ENCODE measurements around the gene AMPD3. TPM values are rescaled to one million over a fixed set of nuclear protein-coding genes. Genes with fewer than 3 reads are reported as not detected.

AMPD3 gene
- total and polyA plus RNA-seq, 2 of the 13 experiments (the other 11 are each of a cell fraction or from before 2014, with no cell fraction given): 0.33 to 2.3 TPM

DNA sequence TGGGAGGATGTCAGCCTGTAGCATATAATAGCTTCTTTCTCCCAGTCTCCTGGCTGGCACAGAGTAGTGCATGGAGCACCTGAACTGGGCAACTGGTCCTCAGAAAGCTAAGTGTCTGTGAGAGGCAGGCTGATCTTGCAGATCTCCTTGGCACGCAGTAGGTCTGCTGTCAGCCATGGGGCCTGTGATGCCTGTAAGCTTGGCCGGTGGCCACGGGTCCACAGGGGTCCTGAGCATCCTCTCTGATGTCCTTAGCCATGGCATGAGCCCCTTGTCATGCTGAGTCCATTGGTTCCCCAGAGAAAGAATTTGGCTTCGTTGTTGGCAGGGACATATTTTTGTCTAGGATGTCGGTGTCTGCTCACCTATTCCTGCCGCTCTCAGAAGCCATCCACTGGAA is 25.0 kb downstream of the AMPD3 start (continued):
- TF ChIP-seq, protein P1, sequence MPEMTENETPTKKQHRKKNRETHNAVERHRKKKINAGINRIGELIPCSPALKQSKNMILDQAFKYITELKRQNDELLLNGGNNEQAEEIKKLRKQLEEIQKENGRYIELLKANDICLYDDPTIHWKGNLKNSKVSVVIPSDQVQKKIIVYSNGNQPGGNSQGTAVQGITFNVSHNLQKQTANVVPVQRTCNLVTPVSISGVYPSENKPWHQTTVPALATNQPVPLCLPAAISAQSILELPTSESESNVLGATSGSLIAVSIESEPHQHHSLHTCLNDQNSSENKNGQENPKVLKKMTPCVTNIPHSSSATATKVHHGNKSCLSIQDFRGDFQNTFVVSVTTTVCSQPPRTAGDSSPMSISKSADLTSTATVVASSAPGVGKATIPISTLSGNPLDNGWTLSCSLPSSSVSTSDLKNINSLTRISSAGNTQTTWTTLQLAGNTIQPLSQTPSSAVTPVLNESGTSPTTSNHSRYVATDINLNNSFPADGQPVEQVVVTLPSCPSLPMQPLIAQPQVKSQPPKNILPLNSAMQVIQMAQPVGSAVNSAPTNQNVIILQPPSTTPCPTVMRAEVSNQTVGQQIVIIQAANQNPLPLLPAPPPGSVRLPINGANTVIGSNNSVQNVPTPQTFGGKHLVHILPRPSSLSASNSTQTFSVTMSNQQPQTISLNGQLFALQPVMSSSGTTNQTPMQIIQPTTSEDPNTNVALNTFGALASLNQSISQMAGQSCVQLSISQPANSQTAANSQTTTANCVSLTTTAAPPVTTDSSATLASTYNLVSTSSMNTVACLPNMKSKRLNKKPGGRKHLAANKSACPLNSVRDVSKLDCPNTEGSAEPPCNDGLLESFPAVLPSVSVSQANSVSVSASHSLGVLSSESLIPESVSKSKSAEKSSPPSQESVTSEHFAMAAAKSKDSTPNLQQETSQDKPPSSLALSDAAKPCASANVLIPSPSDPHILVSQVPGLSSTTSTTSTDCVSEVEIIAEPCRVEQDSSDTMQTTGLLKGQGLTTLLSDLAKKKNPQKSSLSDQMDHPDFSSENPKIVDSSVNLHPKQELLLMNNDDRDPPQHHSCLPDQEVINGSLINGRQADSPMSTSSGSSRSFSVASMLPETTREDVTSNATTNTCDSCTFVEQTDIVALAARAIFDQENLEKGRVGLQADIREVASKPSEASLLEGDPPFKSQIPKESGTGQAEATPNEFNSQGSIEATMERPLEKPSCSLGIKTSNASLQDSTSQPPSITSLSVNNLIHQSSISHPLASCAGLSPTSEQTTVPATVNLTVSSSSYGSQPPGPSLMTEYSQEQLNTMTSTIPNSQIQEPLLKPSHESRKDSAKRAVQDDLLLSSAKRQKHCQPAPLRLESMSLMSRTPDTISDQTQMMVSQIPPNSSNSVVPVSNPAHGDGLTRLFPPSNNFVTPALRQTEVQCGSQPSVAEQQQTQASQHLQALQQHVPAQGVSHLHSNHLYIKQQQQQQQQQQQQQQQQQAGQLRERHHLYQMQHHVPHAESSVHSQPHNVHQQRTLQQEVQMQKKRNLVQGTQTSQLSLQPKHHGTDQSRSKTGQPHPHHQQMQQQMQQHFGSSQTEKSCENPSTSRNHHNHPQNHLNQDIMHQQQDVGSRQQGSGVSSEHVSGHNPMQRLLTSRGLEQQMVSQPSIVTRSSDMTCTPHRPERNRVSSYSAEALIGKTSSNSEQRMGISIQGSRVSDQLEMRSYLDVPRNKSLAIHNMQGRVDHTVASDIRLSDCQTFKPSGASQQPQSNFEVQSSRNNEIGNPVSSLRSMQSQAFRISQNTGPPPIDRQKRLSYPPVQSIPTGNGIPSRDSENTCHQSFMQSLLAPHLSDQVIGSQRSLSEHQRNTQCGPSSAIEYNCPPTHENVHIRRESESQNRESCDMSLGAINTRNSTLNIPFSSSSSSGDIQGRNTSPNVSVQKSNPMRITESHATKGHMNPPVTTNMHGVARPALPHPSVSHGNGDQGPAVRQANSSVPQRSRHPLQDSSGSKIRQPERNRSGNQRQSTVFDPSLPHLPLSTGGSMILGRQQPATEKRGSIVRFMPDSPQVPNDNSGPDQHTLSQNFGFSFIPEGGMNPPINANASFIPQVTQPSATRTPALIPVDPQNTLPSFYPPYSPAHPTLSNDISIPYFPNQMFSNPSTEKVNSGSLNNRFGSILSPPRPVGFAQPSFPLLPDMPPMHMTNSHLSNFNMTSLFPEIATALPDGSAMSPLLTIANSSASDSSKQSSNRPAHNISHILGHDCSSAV (CRISPR knock-in tag; IDR thresholded peaks at IDR 0.05; ENCODE audit: borderline replicate concordance): no peak
- TF ChIP-seq, protein P2, sequence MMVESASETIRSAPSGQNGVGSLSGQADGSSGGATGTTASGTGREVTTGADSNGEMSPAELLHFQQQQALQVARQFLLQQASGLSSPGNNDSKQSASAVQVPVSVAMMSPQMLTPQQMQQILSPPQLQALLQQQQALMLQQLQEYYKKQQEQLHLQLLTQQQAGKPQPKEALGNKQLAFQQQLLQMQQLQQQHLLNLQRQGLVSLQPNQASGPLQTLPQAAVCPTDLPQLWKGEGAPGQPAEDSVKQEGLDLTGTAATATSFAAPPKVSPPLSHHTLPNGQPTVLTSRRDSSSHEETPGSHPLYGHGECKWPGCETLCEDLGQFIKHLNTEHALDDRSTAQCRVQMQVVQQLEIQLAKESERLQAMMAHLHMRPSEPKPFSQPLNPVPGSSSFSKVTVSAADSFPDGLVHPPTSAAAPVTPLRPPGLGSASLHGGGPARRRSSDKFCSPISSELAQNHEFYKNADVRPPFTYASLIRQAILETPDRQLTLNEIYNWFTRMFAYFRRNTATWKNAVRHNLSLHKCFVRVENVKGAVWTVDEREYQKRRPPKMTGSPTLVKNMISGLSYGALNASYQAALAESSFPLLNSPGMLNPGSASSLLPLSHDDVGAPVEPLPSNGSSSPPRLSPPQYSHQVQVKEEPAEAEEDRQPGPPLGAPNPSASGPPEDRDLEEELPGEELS (CRISPR knock-in tag; IDR thresholded peaks at IDR 0.05): no peak

All from HepG2 (cell line).